ENCODE measurements around the gene RARRES1. TPM values are rescaled to one million over a fixed set of nuclear protein-coding genes. Genes with fewer than 3 reads are reported as not detected.

RARRES1 gene
- total RNA-seq, 2 donors from 2014 or later, result 3.0 to 18.4 TPM

DNA sequence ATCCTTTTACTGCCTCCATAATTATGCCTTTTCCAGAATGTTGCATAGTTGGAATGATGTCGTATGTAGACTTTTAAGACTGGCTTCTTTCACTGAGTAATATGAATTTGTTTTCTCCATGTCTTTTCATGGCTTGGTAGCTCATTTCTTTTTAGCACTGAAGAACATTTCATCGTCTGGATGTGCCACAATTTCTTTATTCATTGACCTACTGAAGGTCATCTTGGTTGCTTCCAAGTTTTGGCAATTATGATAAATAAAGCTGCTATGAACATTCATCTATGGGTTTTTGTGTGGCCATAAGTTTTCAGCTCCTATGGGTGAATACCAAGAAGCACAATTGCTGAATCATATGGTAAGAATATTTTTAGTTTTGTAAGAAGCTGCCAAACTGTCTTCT lies 23.2 kb upstream of the RARRES1 start:
- Histone ChIP-seq H3K36me3 (replicated peaks in 1 of 2; ENCODE audit: insufficient read depth in 1 of 2, low read depth in 2 of 2) (no peaks in the 10 kb centered on the region), H3K4me1 (no peaks in the 10 kb centered on the region), H3K9me3 (no peaks in the 10 kb centered on the region), H3K27ac (no peak overlapping the region), H3K4me3 (no peak overlapping the region), H3K27me3 (no peaks in the 10 kb centered on the region)
- intact Hi-C loops (cut with DNase I), result no loop called here
- 55 to 62% methylated on average over 2 of the region's 2 CpGs for WGBS, 2 donors
- DNase-seq, result no peak
- ATAC-seq, result no peak
- no peak for TF ChIP-seq CTCF (IDR thresholded peaks at IDR 0.05)
- TF ChIP-seq POLR2A (IDR thresholded peaks at IDR 0.05), result no peak

DNA sequence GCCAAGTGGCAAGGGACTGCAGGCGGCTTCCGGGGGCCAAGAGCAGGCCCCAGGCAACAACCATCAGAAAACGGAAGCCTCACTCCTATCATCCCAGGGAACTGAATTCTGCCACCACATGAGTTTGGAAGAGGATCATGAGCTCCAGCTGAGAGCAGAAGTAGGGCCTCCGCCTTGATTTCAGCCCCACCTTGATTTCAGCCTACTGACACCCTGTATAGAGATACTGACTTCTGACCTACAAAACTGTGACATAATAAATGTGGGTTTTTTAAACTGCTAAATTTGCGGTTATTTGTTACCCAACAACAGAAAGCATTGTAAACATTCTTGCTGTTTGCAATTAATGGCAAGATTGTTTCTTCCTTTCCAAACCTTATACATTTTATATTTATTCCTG lies 21.6 kb upstream of the RARRES1 start:
- H3K27me3 ChIP-seq, result no peaks in the 10 kb centered on the region
- no peak overlapping the region for H3K27ac ChIP-seq
- TF ChIP-seq CTCF (IDR thresholded peaks at IDR 0.05) (no peak), POLR2A (IDR thresholded peaks at IDR 0.05) (no peak)
- ATAC-seq (no peak), DNase-seq (no peak)
- H3K9me3 ChIP-seq, result no peaks in the 10 kb centered on the region
- WGBS, 2 donors, result 82 to 88% methylated on average over 5 of the region's 5 CpGs
- H3K4me1 ChIP-seq, result no peaks in the 10 kb centered on the region
- H3K36me3 ChIP-seq (replicated peaks in 1 of 2; ENCODE audit: insufficient read depth in 1 of 2, low read depth in 2 of 2), result no peaks in the 10 kb centered on the region
- intact Hi-C loops (cut with DNase I), result no loop called here
- no peak overlapping the region for H3K4me3 ChIP-seq

GRCh38 chr3:158751316-158751715 lies 19.1 kb upstream of the RARRES1 start:
- DNase-seq (no peak), ATAC-seq (no peak)
- H3K4me3 ChIP-seq, result no peak overlapping the region
- H3K4me1 ChIP-seq, result no peaks in the 10 kb centered on the region
- intact Hi-C loops (cut with DNase I), result no loop called here
- no peaks in the 10 kb centered on the region for H3K27me3 ChIP-seq
- no peaks in the 10 kb centered on the region for H3K36me3 ChIP-seq (replicated peaks in 1 of 2; ENCODE audit: insufficient read depth in 1 of 2, low read depth in 2 of 2)
- WGBS, 2 donors, result 39 to 42% methylated on average over 1 of the region's 1 CpG
- no peaks in the 10 kb centered on the region for H3K9me3 ChIP-seq
- H3K27ac ChIP-seq, result no peak overlapping the region
- TF ChIP-seq CTCF (IDR thresholded peaks at IDR 0.05) (no peak), POLR2A (IDR thresholded peaks at IDR 0.05) (no peak)

- Histone ChIP-seq H3K27me3 (no peaks in the 10 kb centered on the region), H3K9me3 (no peaks in the 10 kb centered on the region), H3K4me1 (no peaks in the 10 kb centered on the region), H3K4me3 (no peak overlapping the region), H3K27ac (no peak overlapping the region), H3K36me3 (replicated peaks in 1 of 2; ENCODE audit: insufficient read depth in 1 of 2, low read depth in 2 of 2) (no peaks in the 10 kb centered on the region)
- ATAC-seq, result no peak
- DNase-seq, result no peak
- TF ChIP-seq CTCF (IDR thresholded peaks at IDR 0.05), result no peak
- TF ChIP-seq POLR2A (IDR thresholded peaks at IDR 0.05), result no peak
- intact Hi-C loops (cut with DNase I), result no loop called here
- 76 to 86% methylated on average over 6 of the region's 6 CpGs for WGBS, 2 donors
These were observed 17.8 kb upstream of the RARRES1 start for GRCh38 chr3:158750016-158750415.

DNA sequence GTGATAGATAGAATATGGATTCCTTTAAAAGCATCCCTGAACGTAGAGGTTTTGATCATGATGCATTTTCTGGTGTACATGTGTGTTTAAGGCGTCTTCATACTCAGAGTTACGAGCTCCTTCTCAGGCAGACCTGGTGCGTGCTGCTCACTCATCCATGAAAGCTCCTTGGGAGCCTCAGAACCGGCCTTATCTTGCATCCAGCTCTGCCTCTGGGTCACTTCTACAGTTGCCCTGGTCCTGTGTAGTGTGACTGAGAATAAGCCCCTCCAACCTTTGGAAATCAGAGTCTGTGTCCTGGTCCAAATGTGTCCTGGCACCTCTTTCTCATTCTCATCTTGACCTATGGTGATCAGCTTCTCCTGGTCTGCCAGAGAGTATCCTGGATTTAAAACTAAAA lies 17.3 kb upstream of the RARRES1 start:
- Histone ChIP-seq H3K4me3 (no peak overlapping the region), H3K36me3 (replicated peaks in 1 of 2; ENCODE audit: insufficient read depth in 1 of 2, low read depth in 2 of 2) (no peaks in the 10 kb centered on the region), H3K27me3 (no peaks in the 10 kb centered on the region), H3K4me1 (no peaks in the 10 kb centered on the region), H3K9me3 (no peaks in the 10 kb centered on the region), H3K27ac (no peak overlapping the region)
- TF ChIP-seq POLR2A (IDR thresholded peaks at IDR 0.05) (no peak), CTCF (IDR thresholded peaks at IDR 0.05) (no peak)
- DNase-seq (no peak), ATAC-seq (no peak)
- intact Hi-C loops (cut with DNase I), result no loop called here
- WGBS, 2 donors, result 77 to 82% methylated on average over 5 of the region's 5 CpGs
